GM21529 (cell line): ENCODE results near the gene C20orf141.
"Not testable (repeated sequence)": the region's sequence is repeated elsewhere in the genome, so short reads cannot be mapped to it uniquely, and the experiment has no call there.

Source experiments
- ATAC-seq: cut with Tn5 transposase; IDR thresholded peaks from one replicate; pipeline ENCODE4 v1.9.1; 2021; ENCODE audit not compliant: unreplicated experiment

Gene C20orf141

GRCh38 chr20:2814587-2815051 is at the start of gene C20orf141:
TSS of gene C20orf141 (plus strand) at chr20:2814987. CDS start at chr20:2815185, 198 bp downstream.
- no peak for ATAC-seq

- no peak for ATAC-seq
Observed at GRCh38 chr20:2767768-2768631, 46.8 kb upstream of the C20orf141 start.

- no peak for ATAC-seq
Observed at GRCh38 chr20:2768632-2769015, 46.2 kb upstream of the C20orf141 start.

GRCh38 chr20:2770091-2770490 is 44.7 kb upstream of the C20orf141 start:
- ATAC-seq, result not testable (repeated sequence)

- no peak for ATAC-seq
Observed at GRCh38 chr20:2771631-2772080, 43.1 kb upstream of the C20orf141 start.

GRCh38 chr20:2773812-2774211 is 41.0 kb upstream of the C20orf141 start:
- ATAC-seq, result no peak

- no peak for ATAC-seq
Observed at GRCh38 chr20:2775139-2775538, 39.6 kb upstream of the C20orf141 start.

GRCh38 chr20:2778602-2779321 is 36.0 kb upstream of the C20orf141 start:
- ATAC-seq, result no peak

GRCh38 chr20:2780948-2781347 is 33.8 kb upstream of the C20orf141 start:
- ATAC-seq, result no peak

GRCh38 chr20:2783908-2784566 is 30.8 kb upstream of the C20orf141 start:
- no peak for ATAC-seq

GRCh38 chr20:2793471-2793870 is 21.3 kb upstream of the C20orf141 start:
- ATAC-seq, result no peak

GRCh38 chr20:2794202-2794748 is 20.5 kb upstream of the C20orf141 start:
- ATAC-seq, result no peak

- no peak for ATAC-seq
Observed at GRCh38 chr20:2794866-2795447, 19.8 kb upstream of the C20orf141 start.

- ATAC-seq, result no peak
Observed at GRCh38 chr20:2795451-2795850, 19.3 kb upstream of the C20orf141 start.

- no peak for ATAC-seq
Observed at GRCh38 chr20:2796011-2796660, 18.7 kb upstream of the C20orf141 start.

- ATAC-seq, result no peak
Observed at GRCh38 chr20:2797136-2797983, 17.4 kb upstream of the C20orf141 start.

- no peak for ATAC-seq
Observed at GRCh38 chr20:2798095-2798805, 16.5 kb upstream of the C20orf141 start.

- no peak for ATAC-seq
Observed at GRCh38 chr20:2798814-2799213, 16.0 kb upstream of the C20orf141 start.

GRCh38 chr20:2799271-2799670 is 15.5 kb upstream of the C20orf141 start:
- ATAC-seq, result no peak
